OCI-M1 (cell line): ENCODE data around the gene RALY.

Source experiments
- DNase-seq: peaks from one replicate; lab custom pipeline; 2025; lab: John Stamatoyannopoulos, UW

Gene RALY

GRCh38 chr20:33986560-33987216 lies 7.0 kb upstream of the RALY start:
- no peak for DNase-seq

- DNase-seq = no peak
Measured at GRCh38 chr20:33990075-33990474, 3.6 kb upstream of the RALY start.

DNA sequence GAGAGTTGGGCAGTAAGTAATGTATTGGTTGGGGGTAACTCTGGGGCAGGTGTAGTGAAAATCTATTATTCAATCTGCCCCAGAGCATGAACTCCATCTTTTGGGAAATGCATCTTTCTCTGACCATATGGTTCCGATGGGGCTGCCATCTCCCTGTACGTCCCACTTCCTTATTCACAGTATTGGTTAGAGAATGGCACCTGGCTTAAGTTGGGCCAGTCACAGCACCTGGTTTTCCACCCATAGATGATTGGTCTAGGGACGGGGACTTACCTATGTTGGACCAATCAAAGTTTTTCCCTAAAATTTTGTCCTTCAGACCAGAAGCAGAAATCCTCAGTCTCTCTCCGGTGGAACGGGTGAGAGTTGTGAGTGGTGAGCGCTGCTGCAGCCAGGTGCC lies 2.2 kb upstream of the RALY start:
- no peak for DNase-seq

GRCh38 chr20:33992145-33992922 lies 1.4 kb upstream of the RALY start:
- DNase-seq = no peak

DNA sequence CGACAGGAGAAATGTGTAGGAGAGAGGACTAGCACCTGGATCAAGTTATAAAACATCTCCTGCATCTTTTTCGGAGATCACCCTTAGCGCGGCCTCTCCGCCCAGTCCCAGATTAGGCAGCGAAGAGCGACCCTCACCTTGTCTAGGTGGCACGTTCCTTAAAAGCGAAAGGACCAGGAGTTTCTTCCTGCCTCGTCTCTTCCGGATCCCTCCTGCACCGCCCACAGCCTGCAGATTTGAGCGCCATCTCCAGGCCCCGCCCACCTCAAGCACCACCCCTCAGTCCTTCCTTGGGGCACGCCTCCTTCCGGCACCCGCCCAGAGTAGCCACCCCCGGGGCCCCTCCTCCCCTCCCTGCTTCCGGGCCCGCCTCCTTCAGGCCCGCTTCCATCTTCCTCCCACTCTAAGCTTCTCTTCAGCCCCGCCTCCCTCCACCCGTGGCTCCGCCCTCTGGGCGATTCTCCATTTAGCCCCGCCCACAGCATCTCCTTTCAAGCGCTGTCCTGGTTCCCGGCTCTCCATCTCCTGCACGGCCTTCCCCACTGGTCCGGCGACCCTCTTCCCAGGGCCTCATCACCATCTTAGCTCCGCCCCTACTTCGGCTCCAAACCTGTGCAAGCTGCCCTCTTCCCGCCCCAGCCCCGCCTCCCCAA lies 662 bp upstream of the RALY start:
- DNase-seq = peak; percentile 99

GRCh38 chr20:33994222-33994913 lies 657 bp downstream of the RALY start:
- peak; percentile 82 for DNase-seq

GRCh38 chr20:33995053-33995831 lies 1.5 kb downstream of the RALY start:
- DNase-seq = peak; percentile 47

- DNase-seq = no peak
Measured at GRCh38 chr20:33999025-33999649, 5.4 kb downstream of the RALY start.

- peak; percentile 19 for DNase-seq
Measured at GRCh38 chr20:34001378-34001777, 7.7 kb downstream of the RALY start.

DNA sequence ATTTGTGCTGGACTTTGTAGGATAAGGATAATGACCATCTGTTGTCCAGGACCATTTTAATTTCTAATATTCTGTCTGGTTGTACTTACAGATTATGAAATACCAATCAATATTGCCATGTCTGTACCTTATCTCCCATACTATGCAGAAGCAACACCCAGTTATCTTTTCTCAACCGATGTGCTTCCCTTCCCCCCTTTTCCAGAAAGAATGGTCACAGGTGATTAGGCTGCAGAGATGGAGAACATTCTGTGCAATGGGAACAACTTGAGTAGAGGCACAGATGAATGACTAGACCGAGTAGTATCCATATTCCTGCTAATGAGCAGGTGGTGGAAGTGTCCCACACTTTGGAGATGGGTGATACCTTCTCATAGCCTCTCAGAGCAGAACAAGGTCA lies 10.5 kb downstream of the RALY start:
- no peak for DNase-seq

DNA sequence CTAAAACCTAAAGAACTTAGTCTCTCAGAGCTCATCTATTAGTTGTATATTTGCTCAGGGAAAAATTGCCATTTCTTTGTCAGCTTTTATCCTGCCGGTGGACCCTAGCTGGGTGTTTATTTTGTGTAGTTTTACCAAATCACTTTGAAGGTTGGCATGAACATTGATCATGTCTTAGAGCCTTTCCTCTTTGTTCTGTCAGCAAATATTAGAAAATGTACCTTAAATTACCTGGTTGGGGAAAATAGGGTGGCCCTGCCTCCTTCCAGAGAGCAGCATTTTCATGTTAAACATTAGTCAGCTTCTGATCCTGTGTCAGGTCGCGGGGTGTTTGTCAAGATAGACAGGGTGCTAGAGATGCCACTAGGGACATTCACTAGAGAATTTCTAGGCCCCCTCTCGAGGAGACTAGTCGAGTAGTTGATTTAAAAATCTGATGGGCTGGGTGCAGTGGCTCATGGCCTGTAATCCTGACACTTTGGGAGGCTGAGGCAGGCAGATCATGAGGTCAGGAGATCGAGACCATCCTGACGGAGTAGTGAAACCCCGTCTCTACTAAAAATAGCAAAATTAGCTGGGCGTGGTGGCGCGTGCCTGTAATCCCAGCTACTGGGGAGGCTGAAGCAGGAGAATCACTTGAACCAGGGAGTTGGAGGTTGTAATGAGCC lies 11.2 kb downstream of the RALY start:
- no peak for DNase-seq

DNA sequence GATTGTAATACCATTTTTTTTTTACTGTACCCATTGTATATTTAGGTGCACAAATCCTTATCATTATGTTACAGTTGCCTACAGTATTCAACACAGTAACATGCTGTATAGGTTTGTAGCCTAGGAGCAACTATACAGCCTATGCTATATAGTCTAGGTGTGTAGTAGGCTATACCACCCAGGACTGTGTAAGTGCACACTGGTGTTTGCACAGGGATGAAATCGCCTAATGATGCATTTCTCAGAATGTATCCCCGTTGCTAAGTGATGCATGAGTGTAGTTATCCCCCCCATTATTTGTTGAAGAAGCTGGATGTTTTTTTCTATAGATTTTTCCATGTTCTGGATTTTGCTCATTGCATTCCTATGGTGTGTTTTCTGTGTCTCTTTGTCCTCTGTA lies 12.9 kb downstream of the RALY start:
- no peak for DNase-seq

DNA sequence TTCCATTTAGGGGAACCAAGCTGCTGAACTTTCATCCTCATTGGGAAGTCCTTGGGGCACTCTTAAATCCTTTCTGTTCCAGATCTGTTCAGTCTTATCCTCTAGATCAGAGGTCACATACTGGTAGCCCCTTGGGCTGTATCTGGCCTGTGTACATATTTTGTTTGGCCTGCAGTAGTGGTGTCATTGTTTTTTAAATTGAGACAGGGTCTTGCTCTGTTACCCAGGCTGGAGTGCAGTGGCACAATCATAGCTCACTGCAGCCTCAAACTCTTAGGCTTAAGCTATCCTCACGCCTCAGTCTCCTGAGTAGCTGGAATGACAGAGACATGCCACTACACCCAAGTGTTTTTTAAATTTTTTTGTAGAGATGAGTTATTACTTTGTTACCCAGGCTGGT lies 14.8 kb downstream of the RALY start:
- DNase-seq = no peak

GRCh38 chr20:34010405-34010931 lies 16.8 kb downstream of the RALY start:
- peak; percentile 52 for DNase-seq

DNA sequence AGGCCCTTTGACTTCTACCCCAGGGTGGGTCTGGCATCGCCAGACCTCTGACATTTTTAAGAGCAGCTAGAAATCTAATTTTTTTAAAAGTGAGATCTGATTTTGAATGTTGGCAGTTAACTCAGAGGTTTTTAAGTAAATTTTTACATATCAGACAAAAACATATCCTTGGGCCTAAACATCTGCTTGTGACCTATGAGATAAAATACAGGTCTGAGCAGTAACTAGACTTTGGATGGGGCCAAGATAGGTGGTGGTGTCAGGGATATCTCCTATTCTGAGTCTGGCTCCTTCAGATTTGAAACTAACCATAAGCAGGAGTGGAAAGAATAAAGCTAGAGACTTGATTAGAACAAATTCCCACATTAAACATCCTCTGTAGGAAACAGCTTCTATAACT lies 17.6 kb downstream of the RALY start:
- peak; percentile 12 for DNase-seq

DNA sequence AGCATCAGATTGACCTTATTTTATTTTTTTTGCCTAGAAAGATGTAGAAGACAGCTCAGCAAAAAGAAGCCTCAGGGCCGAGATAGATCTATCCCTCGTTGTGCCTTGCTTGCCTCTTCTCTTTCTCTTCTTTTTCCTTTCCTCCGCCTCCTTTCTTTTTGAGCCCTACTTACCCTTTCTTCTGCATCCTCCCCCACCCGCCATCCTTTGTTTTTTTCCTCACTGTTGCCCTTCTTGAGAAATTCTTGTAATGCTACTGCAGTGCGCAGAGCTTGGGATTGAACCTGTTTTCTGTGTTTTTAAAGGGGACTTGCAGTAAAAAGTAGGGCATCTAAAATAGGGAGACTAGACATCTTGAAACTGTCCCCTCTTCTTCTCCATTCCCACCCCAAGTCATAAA lies 18.6 kb downstream of the RALY start:
- no peak for DNase-seq

DNA sequence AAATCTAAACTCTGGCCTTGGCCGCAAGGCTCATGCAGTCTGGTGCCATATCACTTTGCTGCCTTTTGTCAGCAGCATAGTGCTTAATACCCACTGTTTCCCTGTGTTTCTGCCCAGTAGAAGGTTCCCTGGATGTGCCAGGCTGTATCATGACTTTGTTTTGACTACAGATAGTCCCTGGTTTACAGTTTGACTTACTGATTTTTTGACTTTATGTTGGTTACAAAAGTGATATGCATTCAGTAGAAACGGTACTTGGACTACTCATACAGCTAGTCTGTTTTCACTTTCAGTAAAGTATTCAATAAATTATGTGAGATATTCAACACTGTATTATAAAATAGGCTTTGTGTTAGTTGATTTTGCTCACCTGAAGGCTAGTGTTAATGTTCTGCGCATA lies 19.0 kb downstream of the RALY start:
- DNase-seq = no peak

DNA sequence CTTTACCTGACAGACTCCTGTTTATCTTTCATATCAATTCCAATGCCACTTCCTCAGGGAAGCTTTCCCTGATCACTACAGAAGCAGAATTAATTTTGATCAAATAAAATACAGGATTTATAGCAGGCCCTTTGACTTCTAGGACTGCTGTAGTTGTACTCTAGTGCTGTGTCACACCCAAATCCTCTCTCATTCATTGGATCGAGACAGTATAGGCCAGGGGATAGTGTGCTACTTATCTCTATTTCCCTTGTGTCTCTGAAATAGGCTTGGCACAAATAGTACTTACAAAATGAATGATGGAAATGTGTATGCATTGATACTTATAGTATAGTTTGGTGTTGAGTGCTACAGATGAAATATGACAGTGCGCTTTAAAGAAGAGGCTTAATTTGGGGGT lies 19.8 kb downstream of the RALY start:
- peak; percentile 26 for DNase-seq

GRCh38 chr20:34014878-34015277 lies 21.2 kb downstream of the RALY start:
- no peak for DNase-seq
